Stimulated activated CD4-positive, alpha-beta T cell treated with anti-CD3 and anti-CD28 coated beads, Interleukin-4, amount 100 ng/mL, for 48 hours (primary cell): ENCODE measurements around the gene PKP1.

Source experiments
- DNase-seq, 2 donors: peaks; one replicate each; pipeline ENCODE4 v3.0.0-alpha.2; 2020; ENCODE audit warnings: low read depth in 2 of 2

PKP1 gene

DNA sequence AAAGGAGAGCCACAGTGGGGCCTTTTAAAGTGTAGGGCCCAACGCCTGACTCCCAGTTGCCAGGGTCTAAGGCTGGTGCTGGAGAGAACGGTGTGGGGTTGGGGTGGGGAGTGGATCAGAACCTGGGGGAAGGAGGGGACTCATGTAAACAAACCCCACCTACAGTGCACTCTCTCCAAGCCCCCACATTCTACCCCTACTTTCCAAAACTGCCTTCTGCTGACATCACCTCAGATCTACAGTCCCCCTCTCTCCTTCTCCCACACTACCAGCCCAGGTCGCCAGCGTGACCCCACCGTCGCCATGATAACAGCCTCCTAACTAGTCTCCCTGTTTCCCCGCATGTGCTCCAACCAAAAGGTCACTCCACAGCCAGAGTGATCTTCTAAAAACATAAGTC is 67.6 kb downstream of the PKP1 start:
- no peak for DNase-seq

DNA sequence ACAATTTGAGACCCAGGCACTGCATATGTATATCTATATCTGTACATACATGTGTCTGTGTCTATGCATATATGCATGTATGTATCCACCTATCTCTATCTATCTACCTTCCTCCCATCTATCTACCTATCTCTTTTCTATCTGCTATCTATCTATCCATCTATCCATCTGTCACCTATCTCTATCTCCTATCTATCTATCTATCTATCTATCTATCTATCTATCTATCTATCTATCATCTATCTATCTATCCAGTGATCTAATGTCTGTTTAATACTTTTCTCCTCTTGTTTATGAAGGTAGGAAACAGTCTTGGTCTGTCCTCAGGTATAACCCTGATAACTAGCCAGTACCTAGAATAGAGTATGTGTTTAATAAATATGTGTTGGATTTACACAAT is 68.3 kb downstream of the PKP1 start:
- no peak for DNase-seq

- no peak for DNase-seq
Measured at GRCh38 chr1:201353186-201353940, 70.1 kb downstream of the PKP1 start.

DNA sequence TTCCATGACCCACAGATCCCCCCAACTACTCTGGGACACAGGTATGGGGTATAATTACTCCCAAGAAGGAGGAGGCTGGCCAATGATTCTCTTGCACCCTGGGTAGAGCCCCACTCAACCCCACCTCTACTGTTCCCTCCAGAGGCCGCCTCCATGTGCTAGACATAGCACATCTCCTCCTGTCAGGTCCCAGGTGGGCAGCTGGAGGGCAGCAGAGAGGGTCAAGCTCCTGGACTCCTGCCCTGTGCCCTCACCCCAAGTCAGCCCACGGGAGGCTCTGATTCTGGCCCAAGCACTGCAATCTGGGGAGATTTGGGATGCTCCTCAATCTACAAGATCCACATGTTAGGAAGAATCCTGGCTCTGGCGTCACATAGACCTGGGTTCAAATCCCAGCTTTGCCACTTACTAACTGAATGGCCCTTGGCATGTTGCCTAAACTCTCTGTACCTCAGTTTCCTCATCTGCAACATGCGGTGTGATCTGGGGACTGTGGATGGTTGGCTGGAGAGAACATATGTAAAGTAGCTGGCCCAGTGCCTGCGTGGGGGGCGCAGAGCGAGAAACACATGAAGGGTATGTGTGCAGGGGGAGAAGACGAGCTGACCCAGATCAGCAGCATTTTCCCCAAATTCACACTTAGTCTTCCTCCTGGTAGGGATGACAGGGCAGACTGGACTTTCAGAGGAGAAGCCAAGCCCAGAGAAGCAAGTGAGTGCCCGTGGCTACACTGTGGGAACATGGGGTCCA is 71.0 kb downstream of the PKP1 start:
- DNase-seq: no peak

GRCh38 chr1:201354901-201355295 is 71.6 kb downstream of the PKP1 start:
- DNase-seq: no peak

DNA sequence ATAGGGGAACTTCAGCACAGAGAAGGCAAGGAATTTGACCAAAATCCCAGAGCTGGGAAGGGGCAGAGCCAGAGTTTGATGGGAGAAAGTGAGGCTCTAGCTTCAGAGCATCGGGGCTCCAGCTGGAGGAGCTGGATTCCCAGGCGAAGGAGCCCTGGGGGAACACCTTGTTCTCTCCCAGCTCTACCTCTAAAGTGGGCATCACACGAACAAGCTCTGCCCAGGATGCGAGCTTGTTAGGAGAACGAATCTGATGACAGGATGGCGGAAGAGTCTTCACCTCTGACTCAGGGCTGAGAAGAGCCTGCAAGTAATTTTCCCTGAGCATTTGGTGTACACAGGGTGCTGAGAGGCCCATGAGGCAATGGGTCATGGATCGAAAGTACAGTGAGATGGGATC is 72.2 kb downstream of the PKP1 start:
- DNase-seq: no peak

DNA sequence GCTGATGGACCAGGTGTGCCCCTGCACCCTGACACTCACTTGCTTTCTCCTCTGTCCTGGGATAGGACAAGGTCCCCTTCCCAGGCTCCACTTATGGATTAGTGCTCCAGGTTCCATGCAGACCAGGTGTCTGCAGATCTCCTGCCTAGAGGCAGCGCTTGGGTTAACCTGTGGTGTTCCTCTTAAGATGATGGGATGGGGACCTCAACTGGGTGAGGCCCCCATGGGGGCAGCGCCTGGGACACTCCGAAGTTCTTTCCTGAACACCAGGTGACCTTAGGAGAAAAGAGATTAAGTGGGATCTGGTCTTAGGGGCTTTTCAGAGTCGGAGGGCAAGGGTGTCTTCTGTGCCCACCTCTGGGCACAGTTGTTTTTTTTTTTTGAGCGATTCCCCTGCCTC is 72.9 kb downstream of the PKP1 start:
- no peak for DNase-seq

DNA sequence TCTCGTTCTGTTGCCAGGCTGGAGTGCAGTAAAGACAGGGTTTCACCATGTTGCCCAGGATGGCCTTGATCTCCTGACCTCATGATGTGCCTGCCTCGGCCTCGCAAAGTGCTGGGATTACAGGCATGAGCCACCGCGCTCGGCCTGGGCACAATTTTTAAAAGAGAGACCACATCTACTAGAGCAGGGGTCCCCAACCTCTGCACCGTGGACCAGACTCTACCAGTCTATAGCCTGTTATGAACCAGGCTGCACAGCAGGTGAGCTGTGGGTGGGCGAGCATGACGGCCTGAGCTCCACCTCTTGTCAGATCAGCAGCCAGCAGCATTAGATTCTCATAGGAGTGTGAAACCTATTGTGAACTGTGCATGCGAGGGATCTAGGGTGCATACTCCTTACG is 73.4 kb downstream of the PKP1 start:
- DNase-seq: no peak

DNA sequence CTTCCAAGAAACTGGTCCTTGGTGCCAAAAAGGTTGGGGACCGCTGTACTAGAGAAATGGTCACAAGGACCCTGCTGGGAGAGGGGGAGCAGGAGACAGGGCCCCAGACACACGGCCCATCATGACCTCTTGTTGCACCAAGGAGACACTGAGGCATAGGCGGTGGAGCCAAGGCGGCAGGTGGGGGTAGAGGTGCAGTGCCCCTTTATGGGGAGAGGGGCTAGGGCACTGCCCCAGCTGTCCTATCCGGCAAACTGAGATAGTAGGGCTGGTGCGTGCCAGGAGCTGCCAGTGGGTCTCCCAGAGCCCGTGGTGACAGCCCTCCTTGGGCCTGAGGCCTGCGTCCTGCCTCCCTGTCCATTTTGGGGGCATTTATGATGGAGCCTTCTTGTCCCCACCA is 73.9 kb downstream of the PKP1 start:
- no peak for DNase-seq

DNA sequence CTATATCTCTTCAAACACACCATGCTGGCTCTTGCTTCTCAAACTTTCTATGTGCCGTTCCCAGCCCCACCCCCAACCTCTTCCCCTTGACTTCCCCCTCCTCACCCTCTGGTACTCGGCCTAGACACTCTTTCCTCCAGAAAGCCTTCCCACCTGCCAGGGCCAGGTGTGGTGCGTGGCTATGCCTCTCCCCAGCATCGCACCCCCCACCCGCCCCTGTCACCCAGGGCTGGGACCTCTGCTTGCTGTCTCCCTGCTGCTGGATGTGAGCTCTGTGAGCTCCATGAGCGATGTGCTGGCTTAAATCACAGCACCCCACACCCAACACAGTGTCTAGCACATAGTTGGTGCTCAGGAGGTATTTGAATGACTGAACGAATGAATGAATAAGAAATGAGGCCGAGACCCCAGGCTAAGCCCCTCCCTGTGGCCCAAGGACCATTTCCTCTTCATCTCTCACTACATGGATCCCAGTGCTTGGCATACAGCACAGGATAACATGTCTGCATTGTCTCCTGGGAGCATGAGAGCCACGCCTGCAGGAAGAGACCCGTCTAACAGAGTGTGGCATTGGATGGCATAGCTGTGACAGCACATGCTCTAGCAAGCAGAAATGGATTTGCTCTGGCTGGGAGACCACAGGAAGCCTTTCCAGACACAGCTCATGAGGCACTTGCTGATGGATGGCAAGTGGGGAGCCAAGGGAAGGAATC is 74.5 kb downstream of the PKP1 start:
- DNase-seq: no peak

- no peak for DNase-seq
Measured at GRCh38 chr1:201358596-201358995, 75.3 kb downstream of the PKP1 start.

DNA sequence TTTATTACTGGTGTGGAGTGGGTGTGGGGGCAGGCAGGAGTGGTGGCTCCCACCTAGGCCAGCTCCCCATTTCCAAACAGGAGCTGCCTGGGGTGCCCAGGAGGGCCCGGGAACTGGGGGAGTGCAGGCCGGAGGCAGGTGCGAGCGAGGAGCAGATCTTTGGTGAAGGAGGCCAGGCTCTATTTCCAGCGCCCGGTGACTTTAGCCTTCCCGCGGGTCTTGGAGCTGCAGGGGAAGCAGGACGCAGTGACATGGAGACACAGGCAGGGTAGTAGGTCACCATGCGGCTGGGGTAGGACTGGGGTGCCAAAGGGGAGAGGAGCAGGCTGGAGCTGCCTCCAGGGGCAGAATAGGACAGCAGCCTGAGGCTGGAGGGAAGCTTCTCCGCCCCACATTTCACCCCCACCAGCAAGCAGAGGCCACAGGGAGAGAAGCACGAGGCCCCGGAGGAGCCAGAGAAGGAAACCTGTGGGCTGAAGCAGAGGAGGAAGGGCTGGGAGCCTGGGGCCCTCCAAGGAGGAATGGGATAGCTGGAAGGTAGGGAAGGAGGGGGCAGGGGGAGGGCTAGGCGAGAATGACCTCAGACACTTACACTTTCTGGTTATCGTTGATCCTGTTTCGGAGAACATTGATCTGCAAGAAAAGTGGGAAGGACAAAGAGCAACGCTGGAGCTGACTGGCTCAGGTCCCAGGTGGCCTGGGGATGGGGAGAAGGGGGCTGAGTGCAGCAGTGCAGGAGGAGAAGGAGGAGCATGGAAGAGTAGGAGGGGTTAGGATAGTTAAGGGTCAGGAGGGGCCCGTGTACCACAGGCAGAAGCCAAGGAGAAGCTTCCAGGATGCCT is 75.9 kb downstream of the PKP1 start:
- DNase-seq: no peak

DNA sequence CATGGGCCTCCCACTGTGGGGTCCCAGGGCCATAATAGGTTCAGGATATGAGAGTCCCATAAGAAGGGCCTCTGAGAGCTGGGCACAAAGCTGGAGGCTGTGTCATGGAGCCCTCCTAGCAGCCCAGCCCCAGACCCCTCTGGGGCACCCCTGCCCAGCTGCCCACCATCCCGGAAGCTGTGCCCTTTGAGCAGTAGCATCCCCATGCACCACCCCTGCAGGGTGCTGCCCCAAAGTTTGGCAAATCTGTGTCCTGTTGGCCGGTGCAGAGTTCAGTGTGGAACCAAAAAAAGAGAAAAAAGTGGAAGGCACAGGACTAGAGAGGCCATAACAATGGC is 76.5 kb downstream of the PKP1 start:
- no peak for DNase-seq

- DNase-seq: no peak
Measured at GRCh38 chr1:201360486-201360885, 77.2 kb downstream of the PKP1 start.

DNA sequence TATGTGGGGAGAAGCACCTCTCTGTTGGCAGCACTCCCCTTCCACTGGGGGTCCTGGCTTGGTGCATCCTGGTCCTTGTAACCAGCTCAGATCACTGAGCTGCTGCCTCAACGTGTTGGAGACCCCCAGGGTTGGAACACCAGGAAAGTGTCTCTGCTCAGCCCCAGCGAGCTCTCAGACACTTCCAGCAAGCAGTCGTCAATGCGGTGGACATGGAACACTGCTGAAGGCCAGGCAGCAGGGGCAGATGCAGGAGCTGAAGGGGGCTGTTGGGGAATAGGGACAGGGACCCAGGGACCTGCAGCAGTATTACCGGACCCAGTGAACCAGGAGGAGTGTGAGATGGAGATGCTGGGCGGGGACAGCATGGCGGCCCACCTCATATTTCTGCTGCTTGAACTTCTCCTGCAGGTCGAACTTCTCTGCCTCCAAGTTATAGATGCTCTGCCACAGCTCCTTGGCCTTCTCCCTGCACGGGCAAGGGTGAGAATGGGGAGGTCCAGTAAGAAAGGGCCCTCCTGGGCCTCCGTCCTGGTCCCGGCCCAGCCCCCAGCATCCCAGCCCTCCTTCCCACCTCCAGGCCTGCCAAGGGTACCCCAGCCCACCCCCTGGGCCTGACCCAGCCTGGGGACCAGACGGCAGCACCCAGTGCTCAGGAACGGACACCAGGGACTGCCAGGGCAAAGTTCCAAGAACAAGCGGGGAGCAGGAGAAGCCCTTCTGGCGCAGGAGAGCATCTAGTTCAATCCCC is 77.8 kb downstream of the PKP1 start:
- DNase-seq: no peak

GRCh38 chr1:201361652-201362504 is 78.6 kb downstream of the PKP1 start:
- peak in 1 of 2 donors; percentile 21 for DNase-seq

DNA sequence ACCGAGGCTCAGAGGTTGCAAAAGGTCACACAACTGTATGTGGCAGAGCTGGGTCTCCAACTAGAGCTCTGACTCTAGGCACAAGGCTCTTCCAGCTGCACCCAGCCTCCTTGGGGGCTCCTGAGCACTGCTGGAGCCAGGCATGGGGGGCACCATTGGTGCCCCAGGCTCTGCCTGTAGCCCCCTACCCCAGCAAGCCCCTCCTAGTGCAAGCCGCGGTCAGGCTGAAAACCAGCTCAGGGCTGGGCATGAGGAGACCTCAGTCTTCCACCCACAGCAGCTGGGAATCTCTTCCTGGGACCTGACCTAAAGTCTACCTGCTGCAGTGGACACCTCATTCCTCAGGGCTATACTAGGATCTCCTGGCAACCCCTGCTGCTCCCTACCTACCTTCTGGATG is 79.6 kb downstream of the PKP1 start:
- DNase-seq: no peak

DNA sequence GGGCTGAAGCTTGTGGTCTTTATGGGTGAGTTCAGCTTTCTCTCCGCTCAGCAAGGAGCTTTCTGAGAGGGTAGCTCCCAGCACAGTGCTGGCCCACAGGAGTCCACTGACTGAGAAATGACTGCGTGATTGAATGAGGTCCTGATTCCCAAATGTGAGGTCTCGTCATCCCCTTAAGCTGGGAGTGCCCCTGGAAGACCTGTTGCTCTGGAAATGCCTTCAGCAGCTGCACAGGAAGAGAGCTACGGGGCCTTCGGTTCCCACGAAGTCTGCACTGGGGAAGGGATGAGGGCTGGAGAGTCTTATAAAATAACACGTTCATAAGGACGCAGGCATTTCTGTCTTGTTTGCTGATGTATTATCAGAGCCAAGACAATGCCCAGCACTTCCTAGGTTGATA is 80.2 kb downstream of the PKP1 start:
- no peak for DNase-seq

DNA sequence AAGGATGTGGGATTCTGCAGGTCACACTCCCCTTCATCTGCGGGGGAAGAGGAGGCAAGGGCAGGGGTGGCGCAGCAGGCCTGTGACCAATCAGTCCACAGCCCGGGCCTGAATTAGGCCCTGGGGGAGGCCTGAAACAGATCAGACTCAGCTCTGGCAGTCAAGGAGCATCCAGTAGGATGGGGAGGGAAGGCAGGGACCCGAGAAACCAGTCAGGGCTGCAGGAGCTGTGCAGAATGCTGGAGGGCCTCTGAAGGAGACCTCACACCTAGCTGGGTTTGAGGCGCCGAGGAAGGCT is 81.5 kb downstream of the PKP1 start:
- DNase-seq: no peak

- DNase-seq: no peak
Measured at GRCh38 chr1:201365251-201365650, 81.9 kb downstream of the PKP1 start.

GRCh38 chr1:201366696-201367095 is 83.4 kb downstream of the PKP1 start:
- no peak for DNase-seq
